K562 (cell line): Measurements from ENCODE around the gene TGFA.

Experiments
- EHMT2 ChIP-seq: fragments of 450-650 bp; IDR thresholded peaks from 2 replicates; pipeline ENCODE4 v1.6.1; 2018; ENCODE audit warnings: antibody characterized with exemption
- ESRRA ChIP-seq: fragments of 450-650 bp; IDR thresholded peaks from 2 replicates; pipeline ENCODE4 v1.6.1; 2014; ENCODE audit warnings: low read depth, mild to moderate bottlenecking, moderate library complexity, borderline replicate concordance
- FOXM1 ChIP-seq, 2 experiments: fragments of 450-650 bp in 1 of 2; sonication (generic) in 1 of 2; formaldehyde crosslinking in 1 of 2; IDR thresholded peaks; 2 replicates each; pipeline versions ENCODE4 v1.6.1 to v1.9.0; 2017 to 2022; ENCODE audit warnings: low read depth in 2 of 2, mild to moderate bottlenecking in 2 of 2, missing genetic modification reagents in 1 of 2, moderate library complexity in 1 of 2
- HDAC6 ChIP-seq: IDR thresholded peaks from 2 replicates; pipeline ENCODE4 v1.6.1; 2012; ENCODE audit warnings: low read depth, mild to moderate bottlenecking, control low read depth, inconsistent platforms, low read length, moderate library complexity
- MTA3 ChIP-seq: fragments of 450-650 bp; formaldehyde crosslinking; IDR thresholded peaks from 2 replicates; pipeline ENCODE4 v1.6.1; 2017; ENCODE audit warnings: mild to moderate bottlenecking, borderline replicate concordance
- PHB2 ChIP-seq: fragments of 450-650 bp; IDR thresholded peaks from 2 replicates; pipeline ENCODE4 v1.6.1; 2017; ENCODE audit warnings: low read depth
- POLR2AphosphoS5 ChIP-seq: IDR thresholded peaks from 2 replicates; pipeline ENCODE4 v1.6.1; 2011; ENCODE audit warnings: mild to moderate bottlenecking, low read depth, low read length, moderate library complexity; ENCODE audit not compliant: control insufficient read depth, insufficient read depth
- RCOR1 ChIP-seq, 2 experiments: IDR thresholded peaks; 2 replicates each; pipeline ENCODE4 v1.6.1; 2012; ENCODE audit warnings: low read depth in 2 of 2, low read length in 2 of 2, borderline replicate concordance in 1 of 2, improper control_type of control experiment in 1 of 2
- SIN3A ChIP-seq, 2 experiments: fragments of 150-350 bp in 1 of 2; IDR thresholded peaks; 2 replicates each; pipeline ENCODE4 v1.6.1; 2011 to 2016; ENCODE audit warnings: borderline replicate concordance in 2 of 2, low read depth in 2 of 2, low read length in 2 of 2, mild to moderate bottlenecking in 2 of 2, moderate library complexity in 2 of 2; ENCODE audit not compliant: control insufficient read depth in 1 of 2
- TCF7L2 ChIP-seq: fragments of 150-350 bp; IDR thresholded peaks from 2 replicates; pipeline ENCODE4 v1.6.1; 2016; ENCODE audit warnings: low read depth, mild to moderate bottlenecking, low read length, moderate library complexity
- ZNF143 ChIP-seq: sonication (generic); formaldehyde crosslinking; IDR thresholded peaks from 2 replicates; pipeline ENCODE4 v1.9.0; 2022; ENCODE audit warnings: mild to moderate bottlenecking, missing genetic modification reagents
- ZNF274 ChIP-seq: IDR thresholded peaks from 2 replicates; pipeline ENCODE4 v1.6.1; 2011; ENCODE audit warnings: low read depth, mild to moderate bottlenecking, low read length, moderate library complexity, borderline replicate concordance
- TF ChIP-seq, protein P1 (sequence below): sonication (generic); formaldehyde crosslinking; IDR thresholded peaks from 2 replicates; pipeline ENCODE4 v1.8.0; 2022; ENCODE audit warnings: mild to moderate bottlenecking, low read depth, missing genetic modification reagents
- TF ChIP-seq, protein P2 (sequence below), 3 experiments: IDR thresholded peaks in 2 of 3; conservative IDR thresholded peaks in 1 of 3; 2 replicates each; pipeline ENCODE4 v1.5.1; 2011 to 2012; ENCODE audit warnings: low read length in 3 of 3, mild to moderate bottlenecking in 3 of 3, control low read depth in 2 of 3, improper control_type of control experiment in 1 of 3, inconsistent platforms in 1 of 3, low read depth in 1 of 3, mixed read lengths in 1 of 3, moderate library complexity in 1 of 3; ENCODE audit not compliant: insufficient read depth in 2 of 3

DNA sequence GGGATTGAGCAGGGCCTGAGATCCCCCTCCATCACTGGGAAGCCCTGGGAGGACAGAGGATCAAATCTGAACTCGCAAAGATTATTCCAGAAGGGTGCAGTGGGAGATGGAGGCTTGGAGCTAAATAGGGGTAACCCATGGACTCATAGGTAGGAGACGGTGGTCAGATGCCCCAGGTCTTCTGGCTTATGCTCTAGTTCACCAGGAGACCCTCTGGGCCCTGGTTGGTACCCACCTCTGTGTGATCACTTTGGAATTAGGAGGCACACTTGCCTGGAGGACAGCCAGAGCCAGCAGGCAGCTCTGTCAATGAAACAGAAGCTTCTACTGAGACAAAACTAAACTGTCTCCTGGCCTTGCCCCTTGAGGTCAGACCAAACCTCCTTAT, 110.6 kb downstream of the TGFA start:
- TF ChIP-seq ZNF274 (no peak), EHMT2 (no peak), SIN3A (IDR thresholded peaks at IDR 0.05; ENCODE audit: borderline replicate concordance in 2 of 2, control insufficient read depth in 1 of 2, low read depth in 2 of 2, low read length in 2 of 2) (no peak), MTA3 (no peak), ZNF143 (CRISPR knock-in tag) (no peak), PHB2 (no peak), HDAC6 (no peak), TCF7L2 (no peak), ESRRA (no peak), RCOR1 (IDR thresholded peaks at IDR 0.05; ENCODE audit: borderline replicate concordance in 1 of 2, low read depth in 2 of 2, low read length in 2 of 2) (no peak), POLR2AphosphoS5 (no peak), FOXM1 (IDR thresholded peaks at IDR 0.05; ENCODE audit: low read depth) (no peak), FOXM1 (CRISPR knock-in tag; IDR thresholded peaks at IDR 0.05; ENCODE audit: low read depth) (no peak)
- TF ChIP-seq, protein P1, sequence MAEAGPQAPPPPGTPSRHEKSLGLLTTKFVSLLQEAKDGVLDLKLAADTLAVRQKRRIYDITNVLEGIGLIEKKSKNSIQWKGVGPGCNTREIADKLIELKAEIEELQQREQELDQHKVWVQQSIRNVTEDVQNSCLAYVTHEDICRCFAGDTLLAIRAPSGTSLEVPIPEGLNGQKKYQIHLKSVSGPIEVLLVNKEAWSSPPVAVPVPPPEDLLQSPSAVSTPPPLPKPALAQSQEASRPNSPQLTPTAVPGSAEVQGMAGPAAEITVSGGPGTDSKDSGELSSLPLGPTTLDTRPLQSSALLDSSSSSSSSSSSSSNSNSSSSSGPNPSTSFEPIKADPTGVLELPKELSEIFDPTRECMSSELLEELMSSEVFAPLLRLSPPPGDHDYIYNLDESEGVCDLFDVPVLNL: no peak
- TF ChIP-seq, protein P2, sequence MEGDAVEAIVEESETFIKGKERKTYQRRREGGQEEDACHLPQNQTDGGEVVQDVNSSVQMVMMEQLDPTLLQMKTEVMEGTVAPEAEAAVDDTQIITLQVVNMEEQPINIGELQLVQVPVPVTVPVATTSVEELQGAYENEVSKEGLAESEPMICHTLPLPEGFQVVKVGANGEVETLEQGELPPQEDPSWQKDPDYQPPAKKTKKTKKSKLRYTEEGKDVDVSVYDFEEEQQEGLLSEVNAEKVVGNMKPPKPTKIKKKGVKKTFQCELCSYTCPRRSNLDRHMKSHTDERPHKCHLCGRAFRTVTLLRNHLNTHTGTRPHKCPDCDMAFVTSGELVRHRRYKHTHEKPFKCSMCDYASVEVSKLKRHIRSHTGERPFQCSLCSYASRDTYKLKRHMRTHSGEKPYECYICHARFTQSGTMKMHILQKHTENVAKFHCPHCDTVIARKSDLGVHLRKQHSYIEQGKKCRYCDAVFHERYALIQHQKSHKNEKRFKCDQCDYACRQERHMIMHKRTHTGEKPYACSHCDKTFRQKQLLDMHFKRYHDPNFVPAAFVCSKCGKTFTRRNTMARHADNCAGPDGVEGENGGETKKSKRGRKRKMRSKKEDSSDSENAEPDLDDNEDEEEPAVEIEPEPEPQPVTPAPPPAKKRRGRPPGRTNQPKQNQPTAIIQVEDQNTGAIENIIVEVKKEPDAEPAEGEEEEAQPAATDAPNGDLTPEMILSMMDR (IDR thresholded peaks at IDR 0.05 in 2 of 3, conservative IDR thresholded peaks at IDR 0.05 in 1 of 3; ENCODE audit: insufficient read depth in 2 of 3, low read depth in 1 of 3, low read length in 3 of 3): no peak
